Measurements from ENCODE around the gene OR4D1.

Gene OR4D1

DNA sequence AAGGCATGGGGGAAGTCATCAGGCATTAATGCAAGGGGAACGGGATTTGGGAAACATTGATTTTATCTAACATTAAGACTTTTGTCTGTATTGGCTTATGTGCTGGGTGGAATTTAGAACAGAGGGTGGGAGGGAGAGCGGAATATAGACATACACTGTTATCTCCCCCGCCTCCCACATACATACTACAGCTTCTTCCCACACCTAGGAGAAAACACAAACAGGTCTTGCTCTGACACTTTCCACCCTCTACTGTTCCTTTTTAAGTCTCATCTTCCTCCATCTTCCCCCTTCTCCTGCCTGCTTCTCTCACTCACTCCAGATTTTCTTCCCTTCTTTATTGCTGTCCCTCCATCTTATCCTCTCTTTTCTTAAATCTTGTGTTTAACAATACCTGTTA, 425 bp downstream of the OR4D1 start:
- Histone ChIP-seq H3K4me2 (ENCODE audit: insufficient read depth, low read length) (no peak overlapping the region), H3K36me3 (ENCODE audit: insufficient read depth, low read length) (no peaks in the 10 kb centered on the region), H4K20me1 (ENCODE audit: insufficient read depth, low read length) (no peaks in the 10 kb centered on the region), H3K4me1 (ENCODE audit: insufficient read depth, low read length) (peaks cover 14% of the 10 kb centered on the region), H3K9ac (ENCODE audit: low read depth, low read length) (no peak overlapping the region), H3K27ac (ENCODE audit: low read length) (no peak overlapping the region), H3K9me3 (ENCODE audit: insufficient read depth, low read length, severe bottlenecking) (no peaks in the 10 kb centered on the region), H3K79me2 (ENCODE audit: insufficient read depth, low read length) (no peaks in the 10 kb centered on the region), H3K4me3 (ENCODE audit: low read depth in 1 of 2, low read length in 2 of 2) (no peak overlapping the region), H2AFZ (ENCODE audit: low read depth, low read length) (no peak overlapping the region), H3K27me3 (ENCODE audit: insufficient read depth, low read length, poor library complexity) (peaks cover 18% of the 10 kb centered on the region)
- DNase-seq: no peak
- ATAC-seq (ENCODE audit: insufficient read depth, low read depth): no peak
- TF ChIP-seq EZH2 (IDR thresholded peaks at IDR 0.05; ENCODE audit: borderline replicate concordance, low read depth, low read length, severe bottlenecking): no peak
- TF ChIP-seq, protein P1, sequence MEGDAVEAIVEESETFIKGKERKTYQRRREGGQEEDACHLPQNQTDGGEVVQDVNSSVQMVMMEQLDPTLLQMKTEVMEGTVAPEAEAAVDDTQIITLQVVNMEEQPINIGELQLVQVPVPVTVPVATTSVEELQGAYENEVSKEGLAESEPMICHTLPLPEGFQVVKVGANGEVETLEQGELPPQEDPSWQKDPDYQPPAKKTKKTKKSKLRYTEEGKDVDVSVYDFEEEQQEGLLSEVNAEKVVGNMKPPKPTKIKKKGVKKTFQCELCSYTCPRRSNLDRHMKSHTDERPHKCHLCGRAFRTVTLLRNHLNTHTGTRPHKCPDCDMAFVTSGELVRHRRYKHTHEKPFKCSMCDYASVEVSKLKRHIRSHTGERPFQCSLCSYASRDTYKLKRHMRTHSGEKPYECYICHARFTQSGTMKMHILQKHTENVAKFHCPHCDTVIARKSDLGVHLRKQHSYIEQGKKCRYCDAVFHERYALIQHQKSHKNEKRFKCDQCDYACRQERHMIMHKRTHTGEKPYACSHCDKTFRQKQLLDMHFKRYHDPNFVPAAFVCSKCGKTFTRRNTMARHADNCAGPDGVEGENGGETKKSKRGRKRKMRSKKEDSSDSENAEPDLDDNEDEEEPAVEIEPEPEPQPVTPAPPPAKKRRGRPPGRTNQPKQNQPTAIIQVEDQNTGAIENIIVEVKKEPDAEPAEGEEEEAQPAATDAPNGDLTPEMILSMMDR (IDR thresholded peaks at IDR 0.05; ENCODE audit: borderline replicate concordance, extremely low read depth, low read length, poor library complexity, severe bottlenecking): no peak

DNA sequence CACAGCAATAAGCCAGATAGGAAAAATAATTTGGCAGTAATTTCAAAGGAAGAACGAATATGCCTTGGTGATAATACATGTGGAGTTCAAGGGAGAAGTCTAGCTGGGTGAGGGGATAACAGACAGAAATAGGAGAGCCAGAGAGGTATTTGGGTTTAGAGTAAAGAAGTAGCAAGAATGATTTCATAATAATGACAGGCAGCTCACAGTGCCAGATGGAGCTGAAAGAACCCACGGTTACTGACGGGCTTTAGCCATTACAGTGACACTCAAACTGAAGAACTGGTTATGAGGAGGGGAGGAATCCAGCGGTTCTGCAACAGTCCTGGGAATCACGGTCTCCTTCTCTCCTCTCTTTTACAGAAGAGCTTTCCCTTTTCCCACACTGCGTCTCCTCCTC, 2.2 kb downstream of the OR4D1 start:
- TF ChIP-seq, protein P1 (IDR thresholded peaks at IDR 0.05; ENCODE audit: borderline replicate concordance, extremely low read depth, low read length, poor library complexity, severe bottlenecking): no peak
- no peak for TF ChIP-seq EZH2 (IDR thresholded peaks at IDR 0.05; ENCODE audit: borderline replicate concordance, low read depth, low read length, severe bottlenecking)
- H3K27ac ChIP-seq (ENCODE audit: low read length): no peak overlapping the region
- H3K27me3 ChIP-seq (ENCODE audit: insufficient read depth, low read length, poor library complexity): peaks cover 18% of the 10 kb centered on the region
- H3K4me1 ChIP-seq (ENCODE audit: insufficient read depth, low read length): peaks cover 16% of the 10 kb centered on the region
- H4K20me1 ChIP-seq (ENCODE audit: insufficient read depth, low read length): no peaks in the 10 kb centered on the region
- DNase-seq (no peak), ATAC-seq (ENCODE audit: insufficient read depth, low read depth) (no peak)
- H2AFZ ChIP-seq (ENCODE audit: low read depth, low read length): no peak overlapping the region
- H3K4me2 ChIP-seq (ENCODE audit: insufficient read depth, low read length): no peak overlapping the region
- H3K9me3 ChIP-seq (ENCODE audit: insufficient read depth, low read length, severe bottlenecking): no peaks in the 10 kb centered on the region
- H3K79me2 ChIP-seq (ENCODE audit: insufficient read depth, low read length): no peaks in the 10 kb centered on the region
- H3K4me3 ChIP-seq (ENCODE audit: low read depth in 1 of 2, low read length in 2 of 2): no peak overlapping the region
- H3K36me3 ChIP-seq (ENCODE audit: insufficient read depth, low read length): no peaks in the 10 kb centered on the region
- no peak overlapping the region for H3K9ac ChIP-seq (ENCODE audit: low read depth, low read length)

DNA sequence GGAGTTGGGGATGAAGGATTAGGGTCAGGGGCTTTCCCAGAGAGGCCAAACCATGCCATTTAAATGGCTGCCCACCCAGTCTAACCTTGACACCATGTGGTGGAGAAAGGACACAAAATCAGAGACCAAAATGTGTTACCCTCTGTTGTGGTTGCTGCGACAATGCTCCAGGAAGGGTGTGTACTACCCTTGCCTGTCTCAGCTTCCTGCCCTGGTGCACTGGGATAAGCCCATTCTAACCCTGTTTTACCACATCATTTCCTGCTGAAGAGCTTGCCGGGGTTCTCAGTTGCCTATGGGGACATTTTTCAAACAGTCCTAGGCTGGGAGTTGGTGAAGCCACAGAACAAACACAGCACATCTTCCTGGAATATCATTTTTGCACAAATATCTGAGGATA, 4.9 kb downstream of the OR4D1 start:
- ATAC-seq (ENCODE audit: insufficient read depth, low read depth) (peak; percentile 100), DNase-seq (peak; percentile 81)
- no peaks in the 10 kb centered on the region for H3K79me2 ChIP-seq (ENCODE audit: insufficient read depth, low read length)
- peak overlapping the region; percentile 23; the same call in 1 of the 2 replicates for H3K4me2 ChIP-seq (ENCODE audit: insufficient read depth, low read length)
- H3K9ac ChIP-seq (ENCODE audit: low read depth, low read length): no peak overlapping the region
- peaks cover 16% of the 10 kb centered on the region for H3K4me1 ChIP-seq (ENCODE audit: insufficient read depth, low read length)
- no peak overlapping the region for H2AFZ ChIP-seq (ENCODE audit: low read depth, low read length)
- TF ChIP-seq, protein P1 (IDR thresholded peaks at IDR 0.05; ENCODE audit: borderline replicate concordance, extremely low read depth, low read length, poor library complexity, severe bottlenecking): no peak
- no peak for TF ChIP-seq EZH2 (IDR thresholded peaks at IDR 0.05; ENCODE audit: borderline replicate concordance, low read depth, low read length, severe bottlenecking)
- peaks cover 13% of the 10 kb centered on the region for H3K27me3 ChIP-seq (ENCODE audit: insufficient read depth, low read length, poor library complexity)
- no peaks in the 10 kb centered on the region for H3K9me3 ChIP-seq (ENCODE audit: insufficient read depth, low read length, severe bottlenecking)
- no peak overlapping the region for H3K4me3 ChIP-seq (ENCODE audit: low read depth in 1 of 2, low read length in 2 of 2)
- H3K27ac ChIP-seq (ENCODE audit: low read length): no peak overlapping the region
- no peaks in the 10 kb centered on the region for H3K36me3 ChIP-seq (ENCODE audit: insufficient read depth, low read length)
- H4K20me1 ChIP-seq (ENCODE audit: insufficient read depth, low read length): no peaks in the 10 kb centered on the region

DNA sequence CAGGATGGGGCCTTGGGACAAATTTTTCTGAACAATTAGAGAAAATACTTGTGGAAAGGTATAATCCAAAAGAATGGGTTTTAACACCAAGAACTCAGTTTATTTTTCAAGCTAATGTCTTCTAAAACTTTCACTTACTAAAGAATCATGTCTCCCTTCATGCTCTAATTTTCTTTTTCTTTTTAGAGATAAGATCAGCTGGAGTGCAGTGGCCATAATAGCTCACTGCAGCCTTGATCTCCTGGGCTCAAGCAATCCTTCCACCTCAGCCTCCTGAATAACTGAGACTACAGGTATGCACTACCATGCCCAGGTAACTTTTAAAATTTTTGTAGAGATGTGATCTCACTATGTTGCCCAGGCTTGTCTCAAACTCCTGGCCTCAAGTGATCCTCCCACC, 5.5 kb downstream of the OR4D1 start:
- no peaks in the 10 kb centered on the region for H3K36me3 ChIP-seq (ENCODE audit: insufficient read depth, low read length)
- H2AFZ ChIP-seq (ENCODE audit: low read depth, low read length): no peak overlapping the region
- H3K4me2 ChIP-seq (ENCODE audit: insufficient read depth, low read length): peak overlapping the region; percentile 23; the same call in 1 of the 2 replicates
- DNase-seq (no peak), ATAC-seq (ENCODE audit: insufficient read depth, low read depth) (no peak)
- peaks cover 9% of the 10 kb centered on the region for H3K27me3 ChIP-seq (ENCODE audit: insufficient read depth, low read length, poor library complexity)
- TF ChIP-seq, protein P1 (IDR thresholded peaks at IDR 0.05; ENCODE audit: borderline replicate concordance, extremely low read depth, low read length, poor library complexity, severe bottlenecking): no peak
- TF ChIP-seq EZH2 (IDR thresholded peaks at IDR 0.05; ENCODE audit: borderline replicate concordance, low read depth, low read length, severe bottlenecking): no peak
- H3K4me1 ChIP-seq (ENCODE audit: insufficient read depth, low read length): peaks cover 16% of the 10 kb centered on the region
- H3K9me3 ChIP-seq (ENCODE audit: insufficient read depth, low read length, severe bottlenecking): no peaks in the 10 kb centered on the region
- no peaks in the 10 kb centered on the region for H4K20me1 ChIP-seq (ENCODE audit: insufficient read depth, low read length)
- H3K27ac ChIP-seq (ENCODE audit: low read length): no peak overlapping the region
- H3K79me2 ChIP-seq (ENCODE audit: insufficient read depth, low read length): no peaks in the 10 kb centered on the region
- H3K9ac ChIP-seq (ENCODE audit: low read depth, low read length): no peak overlapping the region
- H3K4me3 ChIP-seq (ENCODE audit: low read depth in 1 of 2, low read length in 2 of 2): no peak overlapping the region
